GM19240 (cell line): ENCODE results near the gene MDH1.
A peak's percentile ranks its signal among the peaks of the same experiment; 100 is the strongest.
"Not testable (repeated sequence)": the region's sequence is repeated elsewhere in the genome, so short reads cannot be mapped to it uniquely, and the experiment has no call there.

Experiments
- DNase-seq: peaks from one replicate; pipeline ENCODE4 v3.0.0; 2011; ENCODE audit warnings: low spot score; ENCODE audit not compliant: insufficient read length

Gene MDH1

GRCh38 chr2:63588385-63589147 lies at the start of gene MDH1, which contains the start of gene WDPCP:
MDH1 (plus strand) TSS chr2:63588963; CDS start chr2:63589044, 81 bp downstream.
WDPCP (minus strand) TSS chr2:63588477; CDS start chr2:63588271, 206 bp downstream.
- DNase-seq, result peak; percentile 30

DNA sequence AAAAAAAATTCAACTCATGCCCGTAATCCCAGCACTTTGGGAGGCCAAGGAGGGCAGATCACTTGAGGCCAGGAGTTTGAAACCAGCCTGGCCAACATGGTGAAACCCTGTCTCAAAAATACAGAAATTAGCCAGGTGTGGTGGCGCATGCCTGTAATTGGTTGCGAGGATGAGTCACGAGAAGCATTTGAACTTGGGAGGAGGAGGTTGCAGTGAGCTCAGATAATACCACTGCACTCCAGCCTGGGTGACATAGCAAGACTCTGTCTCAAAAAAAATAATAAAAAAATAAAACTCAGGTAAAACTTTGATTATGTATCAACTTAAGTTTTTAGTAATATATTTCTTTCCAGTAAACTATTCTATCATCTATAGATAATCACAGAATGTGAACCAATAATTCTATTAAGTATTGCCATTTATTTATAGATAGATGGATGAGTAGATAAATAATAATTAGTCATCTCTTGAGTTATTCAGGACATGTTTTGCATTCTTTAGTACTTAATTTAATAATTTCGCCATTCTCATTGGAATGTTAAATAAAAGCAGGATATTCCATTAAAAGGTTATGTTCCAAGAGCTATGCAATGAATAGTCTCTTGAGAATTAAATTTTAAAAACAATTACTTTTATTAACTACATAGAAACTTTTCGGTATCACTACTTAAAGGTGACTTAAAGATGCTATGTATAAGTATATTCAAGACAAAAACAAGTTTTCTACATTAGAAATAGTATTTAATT lies 49.2 kb upstream of the MDH1 start:
- DNase-seq, result no peak

DNA sequence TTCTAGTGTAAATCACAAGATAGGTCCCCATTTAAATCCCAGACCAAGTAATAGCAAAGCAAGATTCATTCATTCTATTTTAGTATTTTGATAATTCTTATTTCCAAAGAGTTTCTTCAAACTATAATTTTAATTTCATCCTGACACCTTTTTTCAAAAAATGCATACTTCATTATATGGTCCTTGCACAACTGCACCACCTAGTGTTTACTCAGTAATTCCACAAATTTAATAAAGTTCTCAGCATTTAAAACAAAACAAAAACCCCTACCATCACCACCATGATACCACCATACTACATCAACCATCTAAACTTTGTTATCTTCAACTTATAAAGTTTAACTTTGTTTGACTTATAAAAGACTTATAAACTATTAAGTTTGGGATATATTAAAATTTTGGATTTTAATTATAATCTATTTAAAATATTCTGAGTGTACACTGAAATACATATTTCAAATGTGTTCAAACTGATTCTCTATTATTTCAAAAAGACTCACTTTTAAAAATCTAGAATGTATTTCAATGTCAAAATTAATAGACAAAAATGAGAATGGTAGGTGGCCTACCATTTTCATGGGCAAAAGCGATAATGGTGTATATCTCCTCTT lies 44.6 kb upstream of the MDH1 start:
- no peak for DNase-seq

GRCh38 chr2:63545023-63545422 lies 43.7 kb upstream of the MDH1 start:
- no peak for DNase-seq

DNA sequence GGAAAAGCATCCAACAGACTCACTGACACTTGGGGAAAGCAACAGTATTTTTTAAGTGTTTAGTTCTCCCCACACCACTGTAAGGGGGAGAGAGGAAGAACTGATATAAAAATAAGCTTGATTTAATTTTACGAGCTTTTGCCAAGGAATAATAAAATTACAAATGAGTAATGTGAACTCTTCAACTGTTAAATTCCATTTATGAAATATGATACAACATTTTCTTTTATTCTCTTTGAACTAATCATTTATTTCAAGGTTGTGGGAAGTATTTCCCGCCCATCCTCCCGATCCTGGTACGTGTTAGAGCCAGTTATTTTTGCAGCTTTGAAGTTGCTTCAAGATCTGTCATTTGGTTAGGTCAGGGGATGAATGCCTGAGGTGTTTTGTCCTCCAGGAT lies 35.7 kb upstream of the MDH1 start:
- no peak for DNase-seq

GRCh38 chr2:63555299-63555698 lies 33.5 kb upstream of the MDH1 start:
- DNase-seq, result no peak

DNA sequence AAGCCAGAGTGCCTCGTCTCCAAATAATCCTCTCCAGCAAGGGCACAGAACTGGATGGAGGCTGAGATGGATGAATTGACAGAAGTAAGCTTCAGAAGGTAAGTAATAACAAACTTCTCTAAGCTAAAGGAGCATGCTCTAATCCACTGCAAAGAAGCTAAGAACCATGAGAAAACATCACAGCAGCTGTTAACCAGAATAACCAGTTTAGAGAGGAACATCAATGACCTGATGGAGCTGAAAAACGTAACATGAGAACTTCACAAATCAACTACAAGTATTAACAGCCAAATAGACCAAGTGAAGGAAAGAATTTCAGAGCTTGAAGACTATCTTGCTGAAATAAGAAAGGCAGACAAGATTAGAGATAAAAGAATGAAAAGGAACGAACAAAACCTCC lies 32.8 kb upstream of the MDH1 start:
- DNase-seq, result no peak

- DNase-seq, result not testable (repeated sequence)
Observed at GRCh38 chr2:63557819-63558218, 30.9 kb upstream of the MDH1 start.

DNA sequence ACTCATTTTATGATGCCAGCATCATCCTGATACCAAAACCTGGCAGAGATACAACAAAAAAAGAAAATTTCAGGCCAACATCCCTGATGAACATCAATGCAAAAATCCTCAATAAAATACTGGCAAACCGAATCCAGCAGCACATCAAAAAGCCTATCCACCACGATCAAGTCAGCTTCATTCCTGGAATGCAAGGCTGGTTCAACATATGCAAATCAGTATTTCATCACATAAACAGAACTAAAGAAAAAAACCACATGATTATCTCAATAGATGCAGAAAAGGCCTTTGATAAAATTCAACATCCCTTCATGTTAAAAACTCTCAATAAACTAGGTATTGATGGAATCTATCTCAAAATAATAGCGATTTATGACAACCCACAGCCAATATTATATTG lies 29.8 kb upstream of the MDH1 start:
- DNase-seq, result not testable (repeated sequence)

- DNase-seq, result no peak
Observed at GRCh38 chr2:63562751-63563150, 26.0 kb upstream of the MDH1 start.

DNA sequence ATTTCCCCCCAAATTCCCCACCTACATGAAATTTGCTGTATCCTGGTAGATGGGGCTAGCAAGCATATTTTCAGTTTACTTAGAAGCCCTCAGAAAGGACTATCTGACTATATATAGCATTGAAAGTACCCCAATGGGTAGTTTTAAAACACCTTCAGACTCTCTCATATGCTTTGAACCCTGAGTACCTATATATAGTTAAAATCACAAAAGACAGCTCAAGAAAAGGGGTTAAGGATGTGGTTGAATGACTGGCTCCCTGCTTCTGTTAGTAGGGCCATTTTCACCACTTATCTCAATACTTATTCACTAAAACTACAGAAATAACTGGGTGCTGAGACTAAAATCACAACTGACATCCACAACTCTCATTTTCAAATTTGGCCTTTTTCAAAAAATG lies 19.0 kb upstream of the MDH1 start:
- no peak for DNase-seq

DNA sequence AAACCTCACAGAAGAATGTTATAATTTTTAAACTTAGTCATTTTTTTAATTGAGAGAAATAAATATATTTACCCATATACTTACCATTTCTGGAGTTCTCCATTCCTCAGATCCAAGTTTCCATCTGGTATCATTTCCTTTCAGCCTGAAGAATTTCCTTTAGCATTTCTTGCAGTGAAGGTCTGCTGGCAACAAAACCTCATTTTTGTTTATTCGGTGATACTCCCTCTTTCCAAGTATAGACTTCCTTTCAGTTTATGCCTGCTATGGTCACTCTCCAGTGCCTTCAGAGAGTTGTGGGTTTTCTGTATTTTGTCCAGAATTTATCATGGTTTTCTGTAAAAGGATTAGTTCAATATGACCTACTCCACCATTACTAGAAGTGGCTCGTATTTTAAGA lies 17.5 kb upstream of the MDH1 start:
- DNase-seq, result no peak

GRCh38 chr2:63572001-63572400 lies 16.8 kb upstream of the MDH1 start:
- no peak for DNase-seq

DNA sequence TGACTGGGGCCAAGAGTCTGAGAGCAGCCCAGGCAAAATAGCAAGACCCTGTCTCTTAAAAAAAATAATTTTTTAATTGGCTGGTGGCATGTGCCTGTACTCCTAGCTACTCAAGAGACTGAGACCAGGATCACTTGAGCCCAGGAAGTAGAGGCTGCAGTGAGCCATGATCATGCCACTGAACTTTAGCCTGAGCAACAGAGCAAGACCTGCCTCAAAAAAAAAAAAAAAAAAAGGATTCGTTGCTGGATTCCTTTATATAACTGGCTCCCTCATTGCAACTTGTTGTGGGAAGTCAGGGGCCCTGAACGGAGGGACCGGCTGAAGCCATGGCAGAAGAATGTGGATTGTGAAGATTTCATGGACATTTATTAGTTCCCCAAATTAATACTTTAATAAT lies 15.7 kb upstream of the MDH1 start:
- not testable (repeated sequence) for DNase-seq

DNA sequence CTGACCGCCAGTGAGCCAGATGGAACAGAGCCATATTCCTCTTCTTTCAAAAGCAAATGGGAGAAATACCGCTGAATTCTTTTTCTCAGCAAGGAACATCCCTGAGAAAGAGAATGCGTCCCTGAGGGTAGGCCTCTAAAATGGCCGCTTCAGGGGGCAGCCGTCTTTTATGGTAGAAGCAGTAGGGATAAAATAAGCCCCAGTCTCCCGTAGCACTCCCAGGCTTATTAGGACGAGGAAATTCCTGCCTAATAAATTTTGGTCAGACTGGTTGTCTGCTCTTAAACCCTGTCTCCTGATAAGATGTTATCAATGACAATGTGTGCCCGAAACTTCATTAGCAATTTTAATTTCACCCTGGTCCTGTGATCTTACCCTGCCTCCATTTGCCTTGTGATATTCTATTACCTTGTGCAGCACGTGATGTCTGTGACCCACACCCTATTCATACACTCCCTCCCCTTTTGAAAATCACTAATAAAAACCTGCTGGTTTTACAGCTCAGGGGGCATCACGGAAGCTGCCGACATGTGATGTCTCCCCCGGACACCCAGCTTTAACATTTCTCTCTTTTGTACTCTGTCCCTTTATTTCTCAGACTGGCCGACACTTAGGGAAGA lies 14.9 kb upstream of the MDH1 start:
- not testable (repeated sequence) for DNase-seq

DNA sequence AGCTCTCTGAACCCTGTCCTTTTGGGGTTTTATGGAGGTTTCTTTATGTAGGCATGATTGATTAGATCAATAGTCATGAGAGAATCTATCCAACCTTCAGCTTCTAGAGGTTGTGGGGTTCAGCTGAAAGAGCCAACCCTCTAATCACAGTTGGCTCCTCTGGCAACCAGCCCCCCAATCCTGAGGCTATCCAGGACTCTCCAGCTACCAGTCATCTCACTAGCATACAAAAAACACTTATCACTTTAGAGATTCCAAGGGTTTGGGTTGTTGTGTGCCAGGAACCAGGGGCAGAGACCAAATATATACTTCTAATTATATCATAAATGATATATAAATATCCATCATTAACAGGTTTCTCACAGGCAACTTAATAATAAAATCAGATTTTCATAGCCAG lies 12.2 kb upstream of the MDH1 start:
- no peak for DNase-seq

- no peak for DNase-seq
Observed at GRCh38 chr2:63578767-63579166, 10.0 kb upstream of the MDH1 start.

GRCh38 chr2:63580651-63581297 lies 8.0 kb upstream of the MDH1 start:
- no peak for DNase-seq

- DNase-seq, result no peak
Observed at GRCh38 chr2:63581298-63581961, 7.3 kb upstream of the MDH1 start.

GRCh38 chr2:63582873-63583272 lies 5.9 kb upstream of the MDH1 start:
- DNase-seq, result no peak
